GM23338 (cell line): ENCODE results near the gene PPCDC.

Experiments
- CREB1 ChIP-seq: fragments of 250-450 bp; sonication (Bioruptor Pico); IDR thresholded peaks from 2 replicates; pipeline ENCODE4 v1.5.0; 2020; ENCODE audit warnings: low read depth, mild to moderate bottlenecking, moderate library complexity
- EZH2 ChIP-seq: fragments of 200-600 bp; sonication (generic); IDR thresholded peaks from one replicate; pipeline ENCODE4 v1.8.0; 2017; ENCODE audit warnings: antibody characterized with exemption, mild to moderate bottlenecking, low read depth; ENCODE audit not compliant: unreplicated experiment
- EZH2phosphoT487 ChIP-seq: fragments of 200-600 bp; sonication (generic); IDR thresholded peaks from one replicate; pipeline ENCODE4 v1.8.1; 2018; ENCODE audit warnings: antibody characterized with exemption; ENCODE audit not compliant: unreplicated experiment
- JUNB ChIP-seq: IDR thresholded peaks from one replicate; pipeline ENCODE4 v1.6.1; 2016; ENCODE audit warnings: antibody characterized with exemption; ENCODE audit not compliant: unreplicated experiment
- NANOG ChIP-seq: IDR thresholded peaks from 2 replicates; pipeline ENCODE4 v1.6.1; 2016; ENCODE audit warnings: antibody characterized with exemption, borderline replicate concordance
- POLR2AphosphoS5 ChIP-seq: IDR thresholded peaks from 2 replicates; pipeline ENCODE4 v1.6.1; 2016; ENCODE audit warnings: antibody characterized with exemption, low read depth
- STAT1 ChIP-seq: IDR thresholded peaks from one replicate; pipeline ENCODE4 v1.6.1; 2016; ENCODE audit warnings: antibody characterized with exemption; ENCODE audit not compliant: unreplicated experiment
- ZNF114 ChIP-seq: fragments of 250-450 bp; sonication (Bioruptor Pico); IDR thresholded peaks from 2 replicates; pipeline ENCODE4 v1.5.0; 2020; ENCODE audit warnings: mild to moderate bottlenecking, moderate library complexity
- ZNF331 ChIP-seq: fragments of 250-450 bp; sonication (Bioruptor Pico); IDR thresholded peaks from 2 replicates; pipeline ENCODE4 v1.5.0; 2020; ENCODE audit warnings: low read depth, mild to moderate bottlenecking, moderate library complexity
- TF ChIP-seq, protein P1 (sequence below): IDR thresholded peaks from one replicate; pipeline ENCODE4 v1.6.1; 2018; ENCODE audit warnings: antibody characterized with exemption; ENCODE audit not compliant: unreplicated experiment
- TF ChIP-seq, protein P2 (sequence below), 2 experiments: fragments of 200-600 bp in 1 of 2; sonication (generic) in 1 of 2; conservative IDR thresholded peaks; 2 replicates each; pipeline versions ENCODE4 v1.5.1 to v1.6.1; 2016 to 2017; ENCODE audit warnings: antibody characterized with exemption in 2 of 2, low read depth in 2 of 2, mild to moderate bottlenecking in 2 of 2, moderate library complexity in 1 of 2
- TF ChIP-seq, protein P3 (sequence below): IDR thresholded peaks from 2 replicates; pipeline ENCODE4 v1.6.1; 2016; ENCODE audit warnings: antibody characterized with exemption
- TF ChIP-seq, protein P4 (sequence below): fragments of 250-450 bp; sonication (Bioruptor Pico); IDR thresholded peaks from 2 replicates; pipeline ENCODE4 v1.5.0; 2020; ENCODE audit warnings: mild to moderate bottlenecking, moderate library complexity

DNA sequence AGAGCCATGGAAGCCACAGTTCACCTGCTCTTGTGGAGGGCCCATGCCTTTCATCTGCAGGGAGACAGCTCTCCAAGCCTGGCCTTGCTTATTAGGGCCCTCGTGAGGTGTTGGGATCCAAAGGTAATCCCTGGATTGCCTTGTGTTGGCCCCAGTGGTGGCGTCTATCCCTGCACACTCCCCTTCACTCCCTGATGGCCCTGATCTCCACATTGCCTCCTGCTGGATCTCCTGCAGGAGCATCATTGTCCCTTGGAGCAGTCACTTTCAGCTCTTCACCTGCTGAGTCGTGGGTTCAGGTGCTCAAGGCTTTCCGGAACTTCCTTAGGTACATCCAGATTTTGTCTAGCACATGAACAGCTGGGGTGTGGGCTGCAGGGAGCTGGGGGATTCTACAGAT lies 7.0 kb downstream of the PPCDC start:
- TF ChIP-seq, protein P1, sequence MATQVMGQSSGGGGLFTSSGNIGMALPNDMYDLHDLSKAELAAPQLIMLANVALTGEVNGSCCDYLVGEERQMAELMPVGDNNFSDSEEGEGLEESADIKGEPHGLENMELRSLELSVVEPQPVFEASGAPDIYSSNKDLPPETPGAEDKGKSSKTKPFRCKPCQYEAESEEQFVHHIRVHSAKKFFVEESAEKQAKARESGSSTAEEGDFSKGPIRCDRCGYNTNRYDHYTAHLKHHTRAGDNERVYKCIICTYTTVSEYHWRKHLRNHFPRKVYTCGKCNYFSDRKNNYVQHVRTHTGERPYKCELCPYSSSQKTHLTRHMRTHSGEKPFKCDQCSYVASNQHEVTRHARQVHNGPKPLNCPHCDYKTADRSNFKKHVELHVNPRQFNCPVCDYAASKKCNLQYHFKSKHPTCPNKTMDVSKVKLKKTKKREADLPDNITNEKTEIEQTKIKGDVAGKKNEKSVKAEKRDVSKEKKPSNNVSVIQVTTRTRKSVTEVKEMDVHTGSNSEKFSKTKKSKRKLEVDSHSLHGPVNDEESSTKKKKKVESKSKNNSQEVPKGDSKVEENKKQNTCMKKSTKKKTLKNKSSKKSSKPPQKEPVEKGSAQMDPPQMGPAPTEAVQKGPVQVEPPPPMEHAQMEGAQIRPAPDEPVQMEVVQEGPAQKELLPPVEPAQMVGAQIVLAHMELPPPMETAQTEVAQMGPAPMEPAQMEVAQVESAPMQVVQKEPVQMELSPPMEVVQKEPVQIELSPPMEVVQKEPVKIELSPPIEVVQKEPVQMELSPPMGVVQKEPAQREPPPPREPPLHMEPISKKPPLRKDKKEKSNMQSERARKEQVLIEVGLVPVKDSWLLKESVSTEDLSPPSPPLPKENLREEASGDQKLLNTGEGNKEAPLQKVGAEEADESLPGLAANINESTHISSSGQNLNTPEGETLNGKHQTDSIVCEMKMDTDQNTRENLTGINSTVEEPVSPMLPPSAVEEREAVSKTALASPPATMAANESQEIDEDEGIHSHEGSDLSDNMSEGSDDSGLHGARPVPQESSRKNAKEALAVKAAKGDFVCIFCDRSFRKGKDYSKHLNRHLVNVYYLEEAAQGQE, result no peak
- TF ChIP-seq POLR2AphosphoS5 (no peak), EZH2phosphoT487 (no peak), EZH2 (no peak), JUNB (no peak), ZNF114 (CRISPR knock-in tag) (no peak), CREB1 (CRISPR knock-in tag) (no peak), STAT1 (no peak), ZNF331 (CRISPR knock-in tag) (no peak), NANOG (no peak)
- TF ChIP-seq, protein P2, sequence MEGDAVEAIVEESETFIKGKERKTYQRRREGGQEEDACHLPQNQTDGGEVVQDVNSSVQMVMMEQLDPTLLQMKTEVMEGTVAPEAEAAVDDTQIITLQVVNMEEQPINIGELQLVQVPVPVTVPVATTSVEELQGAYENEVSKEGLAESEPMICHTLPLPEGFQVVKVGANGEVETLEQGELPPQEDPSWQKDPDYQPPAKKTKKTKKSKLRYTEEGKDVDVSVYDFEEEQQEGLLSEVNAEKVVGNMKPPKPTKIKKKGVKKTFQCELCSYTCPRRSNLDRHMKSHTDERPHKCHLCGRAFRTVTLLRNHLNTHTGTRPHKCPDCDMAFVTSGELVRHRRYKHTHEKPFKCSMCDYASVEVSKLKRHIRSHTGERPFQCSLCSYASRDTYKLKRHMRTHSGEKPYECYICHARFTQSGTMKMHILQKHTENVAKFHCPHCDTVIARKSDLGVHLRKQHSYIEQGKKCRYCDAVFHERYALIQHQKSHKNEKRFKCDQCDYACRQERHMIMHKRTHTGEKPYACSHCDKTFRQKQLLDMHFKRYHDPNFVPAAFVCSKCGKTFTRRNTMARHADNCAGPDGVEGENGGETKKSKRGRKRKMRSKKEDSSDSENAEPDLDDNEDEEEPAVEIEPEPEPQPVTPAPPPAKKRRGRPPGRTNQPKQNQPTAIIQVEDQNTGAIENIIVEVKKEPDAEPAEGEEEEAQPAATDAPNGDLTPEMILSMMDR (conservative IDR thresholded peaks at IDR 0.05; ENCODE audit: low read depth in 2 of 2), result peak in 1 of 2 experiments; percentile 46; a peak in 3 of 4 replicates
- TF ChIP-seq, protein P3, sequence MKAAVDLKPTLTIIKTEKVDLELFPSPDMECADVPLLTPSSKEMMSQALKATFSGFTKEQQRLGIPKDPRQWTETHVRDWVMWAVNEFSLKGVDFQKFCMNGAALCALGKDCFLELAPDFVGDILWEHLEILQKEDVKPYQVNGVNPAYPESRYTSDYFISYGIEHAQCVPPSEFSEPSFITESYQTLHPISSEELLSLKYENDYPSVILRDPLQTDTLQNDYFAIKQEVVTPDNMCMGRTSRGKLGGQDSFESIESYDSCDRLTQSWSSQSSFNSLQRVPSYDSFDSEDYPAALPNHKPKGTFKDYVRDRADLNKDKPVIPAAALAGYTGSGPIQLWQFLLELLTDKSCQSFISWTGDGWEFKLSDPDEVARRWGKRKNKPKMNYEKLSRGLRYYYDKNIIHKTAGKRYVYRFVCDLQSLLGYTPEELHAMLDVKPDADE, result no peak
- TF ChIP-seq, protein P4, sequence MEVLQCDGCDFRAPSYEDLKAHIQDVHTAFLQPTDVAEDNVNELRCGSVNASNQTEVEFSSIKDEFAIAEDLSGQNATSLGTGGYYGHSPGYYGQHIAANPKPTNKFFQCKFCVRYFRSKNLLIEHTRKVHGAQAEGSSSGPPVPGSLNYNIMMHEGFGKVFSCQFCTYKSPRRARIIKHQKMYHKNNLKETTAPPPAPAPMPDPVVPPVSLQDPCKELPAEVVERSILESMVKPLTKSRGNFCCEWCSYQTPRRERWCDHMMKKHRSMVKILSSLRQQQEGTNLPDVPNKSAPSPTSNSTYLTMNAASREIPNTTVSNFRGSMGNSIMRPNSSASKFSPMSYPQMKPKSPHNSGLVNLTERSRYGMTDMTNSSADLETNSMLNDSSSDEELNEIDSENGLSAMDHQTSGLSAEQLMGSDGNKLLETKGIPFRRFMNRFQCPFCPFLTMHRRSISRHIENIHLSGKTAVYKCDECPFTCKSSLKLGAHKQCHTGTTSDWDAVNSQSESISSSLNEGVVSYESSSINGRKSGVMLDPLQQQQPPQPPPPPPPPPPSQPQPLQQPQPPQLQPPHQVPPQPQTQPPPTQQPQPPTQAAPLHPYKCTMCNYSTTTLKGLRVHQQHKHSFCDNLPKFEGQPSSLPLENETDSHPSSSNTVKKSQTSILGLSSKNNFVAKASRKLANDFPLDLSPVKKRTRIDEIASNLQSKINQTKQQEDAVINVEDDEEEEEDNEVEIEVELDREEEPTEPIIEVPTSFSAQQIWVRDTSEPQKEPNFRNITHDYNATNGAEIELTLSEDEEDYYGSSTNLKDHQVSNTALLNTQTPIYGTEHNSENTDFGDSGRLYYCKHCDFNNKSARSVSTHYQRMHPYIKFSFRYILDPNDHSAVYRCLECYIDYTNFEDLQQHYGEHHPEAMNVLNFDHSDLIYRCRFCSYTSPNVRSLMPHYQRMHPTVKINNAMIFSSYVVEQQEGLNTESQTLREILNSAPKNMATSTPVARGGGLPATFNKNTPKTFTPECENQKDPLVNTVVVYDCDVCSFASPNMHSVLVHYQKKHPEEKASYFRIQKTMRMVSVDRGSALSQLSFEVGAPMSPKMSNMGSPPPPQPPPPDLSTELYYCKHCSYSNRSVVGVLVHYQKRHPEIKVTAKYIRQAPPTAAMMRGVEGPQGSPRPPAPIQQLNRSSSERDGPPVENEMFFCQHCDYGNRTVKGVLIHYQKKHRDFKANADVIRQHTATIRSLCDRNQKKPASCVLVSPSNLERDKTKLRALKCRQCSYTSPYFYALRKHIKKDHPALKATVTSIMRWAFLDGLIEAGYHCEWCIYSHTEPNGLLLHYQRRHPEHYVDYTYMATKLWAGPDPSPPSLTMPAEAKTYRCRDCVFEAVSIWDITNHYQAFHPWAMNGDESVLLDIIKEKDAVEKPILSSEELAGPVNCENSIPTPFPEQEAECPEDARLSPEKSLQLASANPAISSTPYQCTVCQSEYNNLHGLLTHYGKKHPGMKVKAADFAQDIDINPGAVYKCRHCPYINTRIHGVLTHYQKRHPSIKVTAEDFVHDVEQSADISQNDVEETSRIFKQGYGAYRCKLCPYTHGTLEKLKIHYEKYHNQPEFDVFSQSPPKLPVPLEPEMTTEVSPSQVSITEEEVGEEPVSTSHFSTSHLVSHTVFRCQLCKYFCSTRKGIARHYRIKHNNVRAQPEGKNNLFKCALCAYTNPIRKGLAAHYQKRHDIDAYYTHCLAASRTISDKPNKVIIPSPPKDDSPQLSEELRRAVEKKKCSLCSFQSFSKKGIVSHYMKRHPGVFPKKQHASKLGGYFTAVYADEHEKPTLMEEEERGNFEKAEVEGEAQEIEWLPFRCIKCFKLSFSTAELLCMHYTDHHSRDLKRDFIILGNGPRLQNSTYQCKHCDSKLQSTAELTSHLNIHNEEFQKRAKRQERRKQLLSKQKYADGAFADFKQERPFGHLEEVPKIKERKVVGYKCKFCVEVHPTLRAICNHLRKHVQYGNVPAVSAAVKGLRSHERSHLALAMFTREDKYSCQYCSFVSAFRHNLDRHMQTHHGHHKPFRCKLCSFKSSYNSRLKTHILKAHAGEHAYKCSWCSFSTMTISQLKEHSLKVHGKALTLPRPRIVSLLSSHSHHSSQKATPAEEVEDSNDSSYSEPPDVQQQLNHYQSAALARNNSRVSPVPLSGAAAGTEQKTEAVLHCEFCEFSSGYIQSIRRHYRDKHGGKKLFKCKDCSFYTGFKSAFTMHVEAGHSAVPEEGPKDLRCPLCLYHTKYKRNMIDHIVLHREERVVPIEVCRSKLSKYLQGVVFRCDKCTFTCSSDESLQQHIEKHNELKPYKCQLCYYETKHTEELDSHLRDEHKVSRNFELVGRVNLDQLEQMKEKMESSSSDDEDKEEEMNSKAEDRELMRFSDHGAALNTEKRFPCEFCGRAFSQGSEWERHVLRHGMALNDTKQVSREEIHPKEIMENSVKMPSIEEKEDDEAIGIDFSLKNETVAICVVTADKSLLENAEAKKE (CRISPR knock-in tag), result no peak
